Mucosa of descending colon (tissue), 3 donors: ENCODE results near the gene IRAK1. TPM values are rescaled to one million over a fixed set of nuclear protein-coding genes. Genes with fewer than 3 reads are reported as not detected.

ENCODE experiments used
- ATAC-seq: fragments of 200-7000 bp; cut with Tn5 transposase; one replicate; pipeline ENCODE4 v1.9.1; 2020; ENCODE audit warnings: mild to moderate bottlenecking, moderate library complexity
- DNase-seq, 3 donors: peaks; one replicate each; pipeline ENCODE4 v3.0.0-alpha.2; 2020
- H3K36me3 ChIP-seq: fragments of 200-600 bp; one replicate; pipeline ENCODE4 v1.8.0; 2021; ENCODE audit warnings: low read depth, mild to moderate bottlenecking
- H3K4me1 ChIP-seq: fragments of 200-600 bp; one replicate; pipeline ENCODE4 v1.8.0; 2021; ENCODE audit warnings: low read depth, mild to moderate bottlenecking
- H3K4me3 ChIP-seq: fragments of 200-600 bp; one replicate; pipeline ENCODE4 v1.8.0; 2021; ENCODE audit warnings: mild to moderate bottlenecking
- H3K9me3 ChIP-seq: fragments of 200-600 bp; one replicate; pipeline ENCODE4 v1.8.0; 2021; ENCODE audit warnings: mild to moderate bottlenecking
- CTCF ChIP-seq: fragments of 200-600 bp; IDR thresholded peaks from one replicate; pipeline ENCODE4 v1.8.0; 2022; ENCODE audit warnings: antibody characterized with exemption, mild to moderate bottlenecking
- intact Hi-C, 2 donors: fragments of 100-400 bp; cut with DNase I in 1 of 2; cut with micrococcal nuclease in 1 of 2; formaldehyde crosslinking; loops; one replicate each; pipeline versions ENCODE4 v1.11.0 to v1.11.1; 2022; cut with DNase I, micrococcal nuclease
- long read RNA-seq, 2 donors: library from polyadenylated mRNA; unstranded; transcript quantifications; one replicate each; pipeline ENCODE4 v2.0.0, GENCODE V29; 2019 to 2021
- total RNA-seq, 3 donors: library from RNA; stranded (reverse); fragmentation: NEBNext Ultra II Directional in 2 of 3; extraction: Animal tissue kit (Norgen Biotek cat#: 25700) in 2 of 3; gene quantifications; one replicate each; pipeline versions ENCODE4 v1.2.1 to v1.2.4, GENCODE V29; 2021 to 2023
- donor health status: DM: no; HTN: no; CAD: no; lungs with moderate emphysema.
- donor health status: DM: no; HTN: no; CAD: no.
- donor health status: DM: no; HTN: yes; CAD: no.

The IRAK1 gene
- 10 to 100 TPM; 66.5 to 96.0 (median 85.2) TPM for total RNA-seq
- long read RNA-seq, donor 1, transcript IRAK1-202 (13 exons, 3,319 nt) = minor isoform, 6 of 177 reads
- long read RNA-seq, donor 1, transcript IRAK1-203 (14 exons, 3,666 nt) = major isoform, 59 of 177 reads
- long read RNA-seq, donor 1, transcript IRAK1-204 (14 exons, 2,049 nt) = minor isoform, 14 of 177 reads
- long read RNA-seq, donor 1, partial matches to known transcripts = 81 of 177 reads
- long read RNA-seq, donor 1, other reads (novel, unspliced or antisense) = 16 of 177 reads
- long read RNA-seq, donor 2, partial matches to known transcripts = 8 of 10 reads
- long read RNA-seq, donor 2, other reads (novel, unspliced or antisense) = 2 of 10 reads

GRCh38 chrX:154019633-154020528, at the start of gene IRAK1:
Gene IRAK1 (minus strand): TSS chrX:154019902. CDS start chrX:154019812, 90 bp downstream.
- TF ChIP-seq CTCF = no peak
- DNase-seq (peak; percentile 62 to 80 (median 74)), ATAC-seq (peak; percentile 88)
- Histone ChIP-seq H3K9me3 (no peaks in the 10 kb centered on the region), H3K4me3 (peak within 1 kb of the TSS; percentile 34), H3K4me1 (no peaks in the 10 kb centered on the region), H3K36me3 (no peaks in the 10 kb centered on the region)
- intact Hi-C loops = no loop called here

GRCh38 chrX:154068560-154068959, 48.9 kb upstream of the IRAK1 start:
- ATAC-seq = no peak
- Histone ChIP-seq H3K4me1 (no peaks in the 10 kb centered on the region), H3K9me3 (no peaks in the 10 kb centered on the region), H3K4me3 (no peak overlapping the region), H3K36me3 (no peaks in the 10 kb centered on the region)
- no peak for DNase-seq
- intact Hi-C loops = no loop called here
- no peak for TF ChIP-seq CTCF

DNA sequence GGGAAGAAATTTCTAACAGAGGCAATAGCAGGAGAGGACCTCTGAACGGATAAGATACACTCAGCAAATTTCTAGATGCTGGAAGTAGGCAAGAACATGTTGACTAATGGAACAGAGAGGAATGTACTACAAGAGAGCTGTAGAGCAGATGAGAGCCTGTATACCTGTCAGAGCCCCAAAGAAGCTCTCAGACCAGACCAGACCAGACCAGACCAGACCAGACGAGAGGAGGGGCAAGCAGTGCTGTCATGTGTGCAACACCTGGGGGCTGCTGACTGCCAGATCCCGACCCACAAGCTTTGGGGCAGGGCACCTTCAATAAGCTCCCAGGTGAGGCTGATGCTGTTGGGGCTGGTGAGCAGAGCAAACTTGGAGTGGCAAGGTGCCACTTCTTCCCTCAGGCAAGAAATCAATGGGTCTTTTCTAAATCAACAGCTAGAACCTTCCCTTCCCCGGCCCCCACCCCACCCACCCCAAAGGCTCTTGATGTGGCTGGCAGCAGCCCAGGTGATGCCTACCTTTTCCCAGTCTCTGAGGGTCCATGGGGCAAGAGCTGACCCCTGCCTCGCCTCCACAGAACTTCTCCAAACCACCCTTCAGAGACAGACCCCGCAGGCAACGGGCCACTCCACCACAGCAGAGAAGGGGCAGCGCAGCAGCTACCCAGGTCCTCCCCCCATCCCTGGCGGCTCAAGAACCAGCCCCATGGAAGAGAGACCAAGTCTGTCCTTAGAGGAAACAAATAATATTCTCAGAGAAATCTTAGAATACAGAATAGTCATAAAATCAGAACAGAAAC, 45.1 kb upstream of the IRAK1 start:
- Histone ChIP-seq H3K4me1 (peaks cover 5% of the 10 kb centered on the region), H3K9me3 (no peaks in the 10 kb centered on the region), H3K36me3 (no peaks in the 10 kb centered on the region), H3K4me3 (no peak overlapping the region)
- DNase-seq (no peak), ATAC-seq (no peak)
- TF ChIP-seq CTCF = no peak
- intact Hi-C loops = no loop called here

DNA sequence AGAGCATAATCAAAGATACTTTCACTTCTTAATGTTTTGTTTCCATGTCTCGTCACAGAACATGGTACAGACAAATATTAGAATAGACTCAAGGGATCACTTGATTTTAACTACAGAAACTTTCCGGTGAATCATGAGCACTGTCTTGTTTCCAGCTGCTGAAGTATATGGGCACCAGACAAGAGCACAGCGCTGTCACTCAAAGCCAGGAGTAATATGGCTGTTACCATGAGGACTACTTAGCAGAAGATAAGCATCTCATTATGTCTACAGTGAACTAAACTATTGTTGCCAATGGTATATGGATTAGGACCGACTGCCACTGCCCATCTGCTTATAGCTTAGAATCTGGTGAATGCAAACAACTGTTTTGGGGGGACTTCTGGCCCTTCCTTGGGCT, 43.5 kb upstream of the IRAK1 start:
- TF ChIP-seq CTCF = no peak
- Histone ChIP-seq H3K4me1 (peaks cover 5% of the 10 kb centered on the region), H3K9me3 (no peaks in the 10 kb centered on the region), H3K4me3 (no peak overlapping the region), H3K36me3 (no peaks in the 10 kb centered on the region)
- DNase-seq = no peak
- ATAC-seq = no peak
- intact Hi-C loops = no loop called here

GRCh38 chrX:154061801-154062200, 42.1 kb upstream of the IRAK1 start:
- ATAC-seq = no peak
- H3K4me1 ChIP-seq = peaks cover 5% of the 10 kb centered on the region
- no peak for TF ChIP-seq CTCF
- DNase-seq = no peak
- intact Hi-C loops = no loop called here
- H3K4me3 ChIP-seq = no peak overlapping the region
- no peaks in the 10 kb centered on the region for H3K9me3 ChIP-seq
- no peaks in the 10 kb centered on the region for H3K36me3 ChIP-seq
